Measurements from ENCODE around the gene PPP4R2. TPM values are rescaled to one million over a fixed set of nuclear protein-coding genes. Genes with fewer than 3 reads are reported as not detected.

The PPP4R2 gene
- total RNA-seq, 2 experiments from 2014 or later, result 76.0 to 118 TPM

- H3K4me1 Mint-ChIP-seq, result peaks cover 38% of the 10 kb centered on the region
- H3K27me3 Mint-ChIP-seq, result no peaks in the 10 kb centered on the region
- peaks cover 4% of the 10 kb centered on the region for H3K36me3 Mint-ChIP-seq
- H3K27ac Mint-ChIP-seq, result no peak overlapping the region
- ATAC-seq (no peak), DNase-seq (no peak)
- H3K4me3 Mint-ChIP-seq, result no peak overlapping the region
- CTCF ChIA-PET, result no interaction called here
- no peaks in the 10 kb centered on the region for H3K9me3 Mint-ChIP-seq (ENCODE audit: low read depth)
Observed at GRCh38 chr3:73070675-73071575, 74.3 kb downstream of the PPP4R2 start.

DNA sequence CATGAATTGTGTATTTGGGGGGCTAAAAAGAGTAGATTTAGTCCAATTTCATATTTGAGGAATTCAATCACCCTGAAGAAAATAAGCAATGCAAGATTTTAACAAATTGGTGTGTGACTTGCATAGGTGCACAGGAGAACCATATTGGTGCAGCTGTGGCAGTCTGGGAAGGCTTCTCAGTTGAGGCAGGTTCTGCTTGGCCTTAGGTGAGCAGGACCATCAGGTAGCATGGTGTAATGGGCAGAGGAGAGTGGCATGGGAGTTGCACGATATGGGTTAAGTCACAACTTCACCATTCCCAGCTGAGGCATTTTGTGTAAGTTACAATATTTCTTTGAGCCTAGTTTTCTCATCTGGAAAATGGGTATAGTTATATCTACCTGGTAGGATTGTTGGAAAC is 75.3 kb downstream of the PPP4R2 start:
- ATAC-seq, result no peak
- no peak overlapping the region for H3K4me3 Mint-ChIP-seq
- no peak overlapping the region for H3K27ac Mint-ChIP-seq

DNA sequence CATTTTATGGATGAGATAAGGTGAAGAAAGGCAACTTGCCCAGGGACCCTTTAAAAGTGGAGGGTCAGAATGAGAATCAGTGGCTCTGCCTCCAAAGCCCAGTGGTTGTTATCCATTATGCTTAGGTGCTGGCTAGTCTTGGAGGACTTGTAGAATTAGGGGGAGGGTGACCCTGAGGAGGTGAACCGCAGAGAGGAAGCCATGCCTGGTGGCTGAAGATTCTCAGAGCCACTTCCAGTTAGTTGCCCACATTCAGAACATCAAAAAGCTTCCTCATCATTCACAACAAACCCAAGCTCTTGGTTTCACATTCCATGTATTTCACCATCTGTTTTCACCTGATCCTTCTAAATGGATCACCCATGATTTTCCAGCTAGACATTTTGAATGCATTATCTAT is 76.0 kb downstream of the PPP4R2 start:
- H3K4me3 Mint-ChIP-seq, result no peak overlapping the region
- H3K9me3 Mint-ChIP-seq (ENCODE audit: low read depth), result no peaks in the 10 kb centered on the region
- H3K36me3 Mint-ChIP-seq, result no peaks in the 10 kb centered on the region
- no peak overlapping the region for H3K27ac Mint-ChIP-seq
- no peaks in the 10 kb centered on the region for H3K27me3 Mint-ChIP-seq
- CTCF ChIA-PET, result interaction anchor here (0.9 kb wide), 1 partner anchor 16 kb away, joined by 3 read pairs; no protein-coding TSS in a partner anchor
- peaks cover 35% of the 10 kb centered on the region for H3K4me1 Mint-ChIP-seq
- DNase-seq, result peak; percentile 53
- no peak for ATAC-seq

More for the DNA sequence above, 75.3 kb downstream of the PPP4R2 start:
- CTCF ChIA-PET, result no interaction called here
- Mint-ChIP-seq H3K4me1 (peaks cover 35% of the 10 kb centered on the region), H3K27me3 (no peaks in the 10 kb centered on the region), H3K9me3 (ENCODE audit: low read depth) (no peaks in the 10 kb centered on the region), H3K36me3 (no peaks in the 10 kb centered on the region)
- DNase-seq, result no peak

DNA sequence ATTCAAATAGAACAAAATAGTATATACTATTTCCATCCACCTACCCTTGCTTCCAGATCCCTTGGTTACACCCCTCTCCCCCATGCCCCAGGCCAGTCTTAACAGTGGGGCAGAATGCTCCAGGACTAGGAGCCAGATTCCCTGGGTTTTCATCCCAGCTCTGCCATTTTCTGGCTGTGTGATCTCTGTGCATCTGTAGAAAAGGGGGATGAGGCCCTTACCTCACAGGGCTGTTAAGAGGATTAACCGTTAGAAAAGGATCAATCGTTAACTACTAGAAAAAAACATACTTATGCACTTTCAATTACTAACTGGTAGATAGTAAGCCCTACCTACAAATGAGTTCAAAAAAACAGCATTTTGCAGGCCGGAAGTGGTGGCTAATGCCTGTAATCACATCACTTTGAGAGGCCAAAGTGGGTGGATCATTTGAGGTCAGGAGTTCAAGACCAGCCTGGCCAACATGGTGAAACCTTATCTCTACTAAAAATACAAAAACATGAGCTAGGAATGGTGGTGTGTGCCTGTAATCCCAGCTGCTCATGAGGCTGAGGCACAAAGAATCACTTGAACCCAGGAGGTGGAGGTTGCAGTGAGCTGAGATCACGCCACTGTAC is 76.6 kb downstream of the PPP4R2 start:
- H3K27ac Mint-ChIP-seq, result no peak overlapping the region
- no peaks in the 10 kb centered on the region for H3K36me3 Mint-ChIP-seq
- CTCF ChIA-PET, result interaction anchor here (0.9 kb wide), 1 partner anchor 17 kb away, joined by 3 read pairs; no protein-coding TSS in a partner anchor
- no peaks in the 10 kb centered on the region for H3K27me3 Mint-ChIP-seq
- peaks cover 36% of the 10 kb centered on the region for H3K4me1 Mint-ChIP-seq
- no peak for ATAC-seq
- no peaks in the 10 kb centered on the region for H3K9me3 Mint-ChIP-seq (ENCODE audit: low read depth)
- H3K4me3 Mint-ChIP-seq, result no peak overlapping the region
- no peak for DNase-seq

GRCh38 chr3:73074781-73075180 is 78.2 kb downstream of the PPP4R2 start:
- CTCF ChIA-PET, result no interaction called here
- Mint-ChIP-seq H3K4me1 (peaks cover 37% of the 10 kb centered on the region), H3K9me3 (ENCODE audit: low read depth) (no peaks in the 10 kb centered on the region), H3K27ac (no peak overlapping the region), H3K36me3 (no peaks in the 10 kb centered on the region), H3K4me3 (no peak overlapping the region), H3K27me3 (no peaks in the 10 kb centered on the region)
- DNase-seq, result no peak
- no peak for ATAC-seq

- peaks cover 10% of the 10 kb centered on the region for H3K4me1 Mint-ChIP-seq
- DNase-seq (no peak), ATAC-seq (no peak)
- H3K9me3 Mint-ChIP-seq (ENCODE audit: low read depth), result no peaks in the 10 kb centered on the region
- CTCF ChIA-PET, result interaction anchor here (1.0 kb wide), 1 partner anchor 15 kb away, joined by 3 read pairs; no protein-coding TSS in a partner anchor
- H3K4me3 Mint-ChIP-seq, result no peak overlapping the region
- H3K36me3 Mint-ChIP-seq, result no peaks in the 10 kb centered on the region
- peak overlapping the region; percentile 52 for H3K27ac Mint-ChIP-seq
- H3K27me3 Mint-ChIP-seq, result no peaks in the 10 kb centered on the region
Observed at GRCh38 chr3:73080216-73080966, 83.8 kb downstream of the PPP4R2 start.

- CTCF ChIA-PET, result interaction anchor here (1.0 to 1.9 kb wide), 2 partner anchors 15 to 230 kb away, joined by 3 to 4 read pairs; no protein-coding TSS in a partner anchor
- DNase-seq, result no peak
- H3K9me3 Mint-ChIP-seq (ENCODE audit: low read depth), result no peaks in the 10 kb centered on the region
Observed at GRCh38 chr3:73081140-73081539, 84.5 kb downstream of the PPP4R2 start.

GRCh38 chr3:73084170-73084569 is 87.6 kb downstream of the PPP4R2 start:
- H3K36me3 Mint-ChIP-seq, result no peaks in the 10 kb centered on the region
- no peaks in the 10 kb centered on the region for H3K9me3 Mint-ChIP-seq (ENCODE audit: low read depth)
- H3K27me3 Mint-ChIP-seq, result no peaks in the 10 kb centered on the region
- no peak overlapping the region for H3K4me3 Mint-ChIP-seq
- peaks cover 13% of the 10 kb centered on the region for H3K4me1 Mint-ChIP-seq
- H3K27ac Mint-ChIP-seq, result no peak overlapping the region
- CTCF ChIA-PET, result interaction anchor here (1.5 to 3.2 kb wide), 2 partner anchors 11 to 233 kb away, joined by 3 to 11 read pairs; no protein-coding TSS in a partner anchor
- ATAC-seq (no peak), DNase-seq (no peak)

More at GRCh38 chr3:73081140-73081539, 84.5 kb downstream of the PPP4R2 start:
- Mint-ChIP-seq H3K27ac (no peak overlapping the region), H3K27me3 (no peaks in the 10 kb centered on the region), H3K4me1 (peaks cover 13% of the 10 kb centered on the region), H3K4me3 (no peak overlapping the region), H3K36me3 (no peaks in the 10 kb centered on the region)
- ATAC-seq, result no peak

GRCh38 chr3:73086071-73086494 is 89.5 kb downstream of the PPP4R2 start:
- no peak overlapping the region for H3K4me3 Mint-ChIP-seq
- no peaks in the 10 kb centered on the region for H3K27me3 Mint-ChIP-seq
- DNase-seq, result peak; percentile 52
- no peak overlapping the region for H3K27ac Mint-ChIP-seq
- no peaks in the 10 kb centered on the region for H3K36me3 Mint-ChIP-seq
- ATAC-seq, result peak; percentile 57
- peaks cover 5% of the 10 kb centered on the region for H3K4me1 Mint-ChIP-seq
- CTCF ChIA-PET, result interaction anchor here (0.7 to 3.2 kb wide), 15 partner anchors 10 to 416 kb away, joined by 3 to 21 read pairs (median 3); partner anchors contain the start of gene SHQ1
- H3K9me3 Mint-ChIP-seq (ENCODE audit: low read depth), result no peaks in the 10 kb centered on the region

- H3K27me3 Mint-ChIP-seq, result peaks cover 11% of the 10 kb centered on the region
- ATAC-seq, result no peak
Observed at GRCh38 chr3:73094129-73094528, 97.5 kb downstream of the PPP4R2 start.

DNA sequence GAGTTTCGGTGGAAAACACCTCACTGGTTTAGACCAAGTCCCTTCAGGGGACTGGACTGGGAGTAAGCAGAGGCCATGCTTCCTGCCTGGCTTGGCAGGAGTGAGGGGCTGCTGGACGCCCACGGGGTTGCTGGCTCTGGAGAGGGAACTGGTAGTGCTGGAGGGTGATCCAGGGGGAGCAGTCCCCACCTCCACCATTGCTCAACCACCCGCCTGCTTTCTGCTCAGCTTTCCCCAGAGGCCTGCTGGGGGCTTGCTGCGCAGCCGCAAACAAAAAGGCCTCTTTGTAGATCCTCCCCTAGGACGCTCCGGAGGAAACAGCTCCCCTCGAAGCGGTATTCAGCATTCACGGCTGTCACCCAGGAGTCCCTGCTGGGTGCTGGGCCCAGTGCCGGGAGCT is 98.3 kb downstream of the PPP4R2 start:
- no peak overlapping the region for H3K4me3 Mint-ChIP-seq
- H3K27ac Mint-ChIP-seq, result no peak overlapping the region
- H3K27me3 Mint-ChIP-seq, result peaks cover 11% of the 10 kb centered on the region
- DNase-seq (no peak), ATAC-seq (no peak)
- H3K9me3 Mint-ChIP-seq (ENCODE audit: low read depth), result no peaks in the 10 kb centered on the region
- H3K4me1 Mint-ChIP-seq, result peaks cover 8% of the 10 kb centered on the region
- no peaks in the 10 kb centered on the region for H3K36me3 Mint-ChIP-seq
- CTCF ChIA-PET, result interaction anchor here (2.0 kb wide), 1 partner anchor 10 kb away, joined by 11 read pairs; no protein-coding TSS in a partner anchor

More at GRCh38 chr3:73094129-73094528, 97.5 kb downstream of the PPP4R2 start:
- Mint-ChIP-seq H3K9me3 (ENCODE audit: low read depth) (no peaks in the 10 kb centered on the region), H3K4me1 (peaks cover 8% of the 10 kb centered on the region), H3K27ac (no peak overlapping the region), H3K4me3 (no peak overlapping the region), H3K36me3 (no peaks in the 10 kb centered on the region)
- DNase-seq, result no peak
- CTCF ChIA-PET, result no interaction called here

- Mint-ChIP-seq H3K36me3 (no peaks in the 10 kb centered on the region), H3K27me3 (peaks cover 12% of the 10 kb centered on the region), H3K4me1 (peaks cover 8% of the 10 kb centered on the region), H3K27ac (no peak overlapping the region), H3K9me3 (ENCODE audit: low read depth) (no peaks in the 10 kb centered on the region), H3K4me3 (no peak overlapping the region)
- no peak for DNase-seq
- CTCF ChIA-PET, result interaction anchor here (2.0 kb wide), 1 partner anchor 11 kb away, joined by 11 read pairs; no protein-coding TSS in a partner anchor
- no peak for ATAC-seq
Observed at GRCh38 chr3:73096169-73096568, 99.6 kb downstream of the PPP4R2 start.

- DNase-seq (no peak), ATAC-seq (no peak)
- peaks cover 10% of the 10 kb centered on the region for H3K27me3 Mint-ChIP-seq
- peaks cover 8% of the 10 kb centered on the region for H3K4me1 Mint-ChIP-seq
- CTCF ChIA-PET, result no interaction called here
- H3K9me3 Mint-ChIP-seq (ENCODE audit: low read depth), result no peaks in the 10 kb centered on the region
- no peaks in the 10 kb centered on the region for H3K36me3 Mint-ChIP-seq
- no peak overlapping the region for H3K4me3 Mint-ChIP-seq
- no peak overlapping the region for H3K27ac Mint-ChIP-seq
Observed at GRCh38 chr3:73098026-73098425, 101.4 kb downstream of the PPP4R2 start.
